Activated CD4-positive, alpha-beta T cell treated with anti-CD3 and anti-CD28 coated beads, Interleukin-2, amount 10 ng/mL, durations not matched to agents 7 days and 5 days (primary cell): ENCODE data around the gene ST6GALNAC3. TPM values are rescaled to one million over a fixed set of nuclear protein-coding genes. Genes with fewer than 3 reads are reported as not detected.

Experiments
- CTCF ChIA-PET: fragments of 350-600 bp; sonication (Branson Sonifier 250); formaldehyde crosslinking; loops from one replicate; lab custom pipeline; 2021; ENCODE audit warnings: antibody characterized with exemption; lab: Charles Lee
- POLR2A ChIA-PET: fragments of 350-600 bp; sonication (Branson Sonifier 250); formaldehyde crosslinking; loops from one replicate; lab custom pipeline; 2021; ENCODE audit warnings: antibody characterized with exemption; lab: Charles Lee
- DNase-seq: peaks from one replicate; pipeline ENCODE4 v3.0.0-alpha.2; 2020
- H3K27ac Mint-ChIP-seq: one replicate; pipeline ENCODE4 v1.8.0; 2021; ENCODE audit warnings: mild to moderate bottlenecking, moderate library complexity, mixed read lengths
- H3K27me3 Mint-ChIP-seq: one replicate; pipeline ENCODE4 v1.8.0; 2021; ENCODE audit warnings: mixed read lengths
- H3K36me3 Mint-ChIP-seq: one replicate; pipeline ENCODE4 v1.8.0; 2021; ENCODE audit warnings: low read depth, mixed read lengths
- H3K4me1 Mint-ChIP-seq: one replicate; pipeline ENCODE4 v1.8.0; 2021; ENCODE audit warnings: mixed read lengths
- H3K4me3 Mint-ChIP-seq: one replicate; pipeline ENCODE4 v1.8.0; 2021; ENCODE audit warnings: mild to moderate bottlenecking, moderate library complexity, mixed read lengths
- H3K9me3 Mint-ChIP-seq: one replicate; pipeline ENCODE4 v1.8.0; 2021; ENCODE audit warnings: mixed read lengths
- total RNA-seq, 2 experiments: library from RNA; stranded (reverse); gene quantifications; one replicate each; pipeline ENCODE4 v1.2.3, GENCODE V29; 2021

The ST6GALNAC3 gene
- total RNA-seq, 2 experiments from 2014 or later: 0.02 to 0.25 TPM

DNA sequence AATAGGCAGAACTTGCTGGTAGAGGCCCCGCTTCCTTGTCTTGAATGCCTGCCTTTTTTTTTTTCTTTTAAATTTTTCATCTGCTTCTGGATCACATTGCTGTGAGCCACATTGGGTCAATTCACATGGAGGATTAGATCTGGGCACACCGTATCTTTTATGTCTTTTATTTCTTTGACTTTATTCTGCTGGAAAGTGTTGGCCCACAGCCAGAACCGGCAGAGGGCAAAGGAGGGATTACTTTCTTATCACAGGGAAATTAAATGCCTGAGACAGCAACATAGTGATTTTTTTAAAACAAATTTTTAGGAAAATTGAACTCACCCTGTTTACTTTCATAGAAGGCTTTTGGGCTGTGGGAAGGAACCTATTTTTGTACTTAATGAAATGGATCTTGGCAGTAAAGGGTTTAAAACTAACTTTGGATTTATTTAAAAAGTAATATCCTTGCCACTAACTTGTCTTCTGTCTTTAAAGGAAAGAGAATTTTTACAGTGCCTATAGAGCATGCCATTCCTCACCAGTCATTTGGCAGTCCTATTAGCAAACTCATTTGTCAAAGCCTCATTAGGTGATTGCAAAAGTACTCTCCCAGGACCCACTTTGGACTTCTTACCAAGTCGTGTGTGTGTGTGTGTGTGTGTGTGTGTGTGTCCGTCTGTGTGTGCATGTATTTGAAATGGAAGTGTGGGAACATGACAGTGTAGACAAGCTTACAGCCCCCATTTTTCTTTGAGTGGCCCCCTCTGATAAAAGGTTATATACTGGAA is 68.4 kb downstream of the ST6GALNAC3 start:
- H3K9me3 Mint-ChIP-seq: no peaks in the 10 kb centered on the region
- H3K27ac Mint-ChIP-seq: no peak overlapping the region
- POLR2A ChIA-PET: no interaction called here
- H3K36me3 Mint-ChIP-seq: no peaks in the 10 kb centered on the region
- H3K4me3 Mint-ChIP-seq: no peak overlapping the region
- peaks cover 9% of the 10 kb centered on the region for H3K27me3 Mint-ChIP-seq
- H3K4me1 Mint-ChIP-seq: no peaks in the 10 kb centered on the region
- CTCF ChIA-PET: no interaction called here
- no peak for DNase-seq

DNA sequence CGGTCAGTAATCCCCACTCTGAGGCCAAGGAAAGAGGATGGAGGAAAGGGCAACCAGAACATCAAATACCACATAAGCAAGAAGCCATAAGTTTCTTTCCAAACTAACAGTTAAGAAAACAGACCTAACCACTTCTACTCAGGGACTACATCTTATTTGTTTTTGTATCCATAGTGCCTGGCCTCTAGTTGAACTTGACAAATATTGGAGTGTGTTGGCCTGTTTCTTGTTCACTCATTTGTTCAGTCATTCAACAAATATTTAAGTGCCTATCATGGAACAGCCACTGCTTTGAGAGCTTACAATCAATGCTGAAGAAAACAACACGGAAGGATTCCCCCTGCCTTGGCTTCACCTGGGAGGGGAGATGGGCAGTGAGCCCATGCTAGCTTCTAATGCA is 69.7 kb downstream of the ST6GALNAC3 start:
- CTCF ChIA-PET: no interaction called here
- Mint-ChIP-seq H3K27ac (no peak overlapping the region), H3K9me3 (no peaks in the 10 kb centered on the region), H3K36me3 (no peaks in the 10 kb centered on the region), H3K4me1 (no peaks in the 10 kb centered on the region), H3K27me3 (peaks cover 14% of the 10 kb centered on the region), H3K4me3 (no peak overlapping the region)
- no peak for DNase-seq
- POLR2A ChIA-PET: no interaction called here

DNA sequence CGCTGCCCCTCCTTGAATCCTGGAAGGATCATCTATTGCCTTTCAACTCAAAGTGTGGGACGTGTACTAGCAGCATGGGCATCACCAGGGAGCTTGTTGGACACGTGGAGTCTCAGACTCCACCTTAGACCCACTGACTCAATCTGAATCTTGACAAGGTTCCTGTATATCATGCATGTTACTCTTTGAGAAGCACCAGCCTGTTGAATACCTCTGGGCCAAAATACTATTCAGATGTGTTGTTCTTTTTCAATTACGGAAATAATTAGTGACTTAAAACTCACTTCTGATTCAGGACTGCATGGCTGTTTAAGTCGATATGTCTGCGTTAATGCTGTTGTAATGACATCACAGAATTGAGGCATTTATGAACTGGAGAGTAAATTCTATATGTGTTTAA is 70.8 kb downstream of the ST6GALNAC3 start:
- ChIA-PET CTCF (no interaction called here), POLR2A (no interaction called here)
- no peak overlapping the region for H3K4me3 Mint-ChIP-seq
- H3K27ac Mint-ChIP-seq: no peak overlapping the region
- no peaks in the 10 kb centered on the region for H3K36me3 Mint-ChIP-seq
- H3K9me3 Mint-ChIP-seq: no peaks in the 10 kb centered on the region
- H3K4me1 Mint-ChIP-seq: no peaks in the 10 kb centered on the region
- no peak for DNase-seq
- H3K27me3 Mint-ChIP-seq: peaks cover 14% of the 10 kb centered on the region

DNA sequence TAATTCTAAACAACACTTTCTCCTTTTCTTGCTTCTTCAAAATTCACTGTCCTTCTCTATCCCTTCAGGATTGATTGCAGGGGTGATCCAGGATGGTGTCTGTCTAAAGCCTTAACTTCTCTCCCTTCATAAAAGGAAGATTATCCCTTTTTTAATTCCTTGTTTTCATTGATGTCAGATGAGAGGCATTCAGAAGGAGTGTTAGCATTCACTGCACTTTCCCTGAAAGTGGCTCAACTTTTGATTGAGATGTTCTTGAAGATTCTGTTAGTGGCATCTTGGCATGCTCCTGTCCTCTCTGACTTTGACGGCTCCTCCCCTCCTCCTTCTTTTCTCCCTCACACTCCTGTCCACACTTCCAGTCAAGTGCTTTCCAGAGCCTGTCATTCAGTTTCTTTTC is 71.6 kb downstream of the ST6GALNAC3 start:
- DNase-seq: no peak
- ChIA-PET POLR2A (no interaction called here), CTCF (no interaction called here)
- Mint-ChIP-seq H3K36me3 (no peaks in the 10 kb centered on the region), H3K27me3 (peaks cover 14% of the 10 kb centered on the region), H3K27ac (no peak overlapping the region), H3K9me3 (no peaks in the 10 kb centered on the region), H3K4me3 (no peak overlapping the region), H3K4me1 (no peaks in the 10 kb centered on the region)

DNA sequence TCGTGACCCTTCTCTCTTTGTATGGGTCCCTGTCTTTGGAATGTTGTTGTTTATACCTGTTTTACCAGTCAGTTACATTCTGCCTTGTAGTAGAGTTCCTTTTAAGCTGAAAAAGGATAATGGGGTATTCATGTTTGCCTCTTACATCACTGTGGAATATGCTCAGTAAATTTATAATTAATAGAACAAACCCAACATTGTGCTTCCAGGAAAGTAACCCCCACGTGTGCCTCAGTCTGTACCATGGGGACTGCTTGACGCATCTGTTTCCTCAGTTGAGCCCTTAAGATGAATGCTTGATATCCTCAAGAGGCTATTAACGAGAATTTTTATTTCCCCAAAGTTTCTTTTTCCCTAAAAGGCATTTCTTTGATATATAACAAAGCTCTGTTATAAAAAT is 73.4 kb downstream of the ST6GALNAC3 start:
- Mint-ChIP-seq H3K36me3 (no peaks in the 10 kb centered on the region), H3K4me1 (no peaks in the 10 kb centered on the region), H3K27ac (no peak overlapping the region), H3K9me3 (no peaks in the 10 kb centered on the region), H3K4me3 (no peak overlapping the region), H3K27me3 (peaks cover 14% of the 10 kb centered on the region)
- DNase-seq: no peak
- POLR2A ChIA-PET: no interaction called here
- CTCF ChIA-PET: no interaction called here

DNA sequence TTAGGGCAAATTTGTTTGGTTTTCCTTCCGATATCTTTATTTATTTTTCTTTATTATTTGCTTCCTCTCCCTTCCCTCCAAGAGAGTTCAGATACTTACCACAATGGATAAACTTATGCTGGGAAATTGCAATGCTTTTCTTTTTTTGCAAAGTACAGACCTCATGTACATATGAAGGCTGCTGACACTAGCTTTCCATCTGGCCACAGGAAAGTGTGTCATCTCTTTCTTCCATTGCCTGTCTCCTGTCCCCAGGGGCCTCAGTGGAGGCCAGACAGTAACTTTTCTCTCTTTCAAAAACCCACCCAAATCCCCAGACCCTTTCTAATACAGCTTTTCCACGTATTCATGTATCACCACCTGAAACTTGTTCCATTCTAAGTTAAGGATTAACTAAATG is 73.9 kb downstream of the ST6GALNAC3 start:
- H3K27me3 Mint-ChIP-seq: peaks cover 14% of the 10 kb centered on the region
- CTCF ChIA-PET: no interaction called here
- no peaks in the 10 kb centered on the region for H3K4me1 Mint-ChIP-seq
- DNase-seq: no peak
- no peak overlapping the region for H3K27ac Mint-ChIP-seq
- POLR2A ChIA-PET: no interaction called here
- H3K36me3 Mint-ChIP-seq: no peaks in the 10 kb centered on the region
- H3K4me3 Mint-ChIP-seq: no peak overlapping the region
- no peaks in the 10 kb centered on the region for H3K9me3 Mint-ChIP-seq

DNA sequence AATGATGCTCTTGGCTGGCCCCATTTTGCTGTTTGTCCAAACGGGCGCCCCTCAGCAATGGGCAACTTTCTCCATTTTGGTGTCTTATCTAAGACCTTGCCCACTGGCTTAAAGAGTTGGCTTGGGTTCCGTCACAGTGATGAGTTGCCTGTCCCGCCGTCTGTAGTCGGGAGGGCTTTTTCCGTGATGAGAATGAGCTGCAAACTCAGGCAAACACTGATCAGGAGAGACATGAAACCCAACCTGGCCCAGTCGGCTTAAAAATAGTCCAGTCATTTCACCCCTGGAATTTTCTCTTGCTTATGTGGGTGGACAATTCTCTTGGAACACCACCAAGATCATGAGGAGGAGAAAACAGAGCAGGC is 79.3 kb downstream of the ST6GALNAC3 start:
- Mint-ChIP-seq H3K27me3 (peaks cover under 1% of the 10 kb centered on the region), H3K36me3 (no peaks in the 10 kb centered on the region), H3K27ac (no peak overlapping the region), H3K4me3 (no peak overlapping the region), H3K4me1 (peaks cover 5% of the 10 kb centered on the region), H3K9me3 (no peaks in the 10 kb centered on the region)
- no peak for DNase-seq
- POLR2A ChIA-PET: interaction anchor here (0.5 kb wide), 1 partner anchor 101 kb away, joined by 3 read pairs; no protein-coding TSS in a partner anchor
- CTCF ChIA-PET: interaction anchor here (1.0 to 1.8 kb wide), 6 partner anchors 9 to 1959 kb away, joined by 3 to 7 read pairs (median 3); no protein-coding TSS in a partner anchor

DNA sequence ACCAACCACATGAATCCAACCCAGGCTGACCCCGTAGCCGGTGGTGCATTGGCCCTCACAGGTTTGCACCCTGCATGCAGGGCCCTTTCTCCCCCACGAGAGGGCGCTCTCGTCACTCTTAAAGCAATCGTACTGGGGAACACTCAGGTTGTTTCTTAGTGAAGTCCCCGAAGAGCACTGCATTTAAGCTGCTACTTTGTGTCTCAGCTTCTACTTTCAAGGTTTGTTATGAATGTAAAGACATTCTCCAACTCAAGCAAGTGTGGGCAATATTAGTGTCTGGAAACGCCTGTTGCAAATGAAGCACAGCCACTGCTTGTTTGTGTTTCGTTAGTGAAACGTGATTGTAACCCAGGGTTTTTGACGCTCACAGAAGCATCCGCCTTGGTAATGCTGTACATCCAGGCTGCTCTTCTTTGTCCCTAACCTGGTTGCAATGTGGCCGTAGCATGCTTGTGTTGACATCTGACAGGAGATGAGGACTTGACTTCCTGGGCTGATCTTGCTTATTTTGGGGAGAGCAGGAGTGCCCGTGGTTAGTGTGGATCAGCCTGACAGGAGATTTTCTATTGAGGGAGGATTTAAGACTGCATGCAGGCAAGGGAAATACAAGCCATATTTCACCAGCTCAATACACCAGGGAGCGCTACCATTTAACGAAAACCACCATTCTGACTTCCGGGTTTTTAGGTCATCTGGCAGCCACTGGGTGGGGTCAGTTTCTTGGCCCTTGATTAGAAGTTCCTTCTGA is 79.8 kb downstream of the ST6GALNAC3 start:
- Mint-ChIP-seq H3K27me3 (no peaks in the 10 kb centered on the region), H3K27ac (peak overlapping the region; percentile 97), H3K36me3 (no peaks in the 10 kb centered on the region), H3K4me1 (peaks cover 5% of the 10 kb centered on the region), H3K4me3 (peak overlapping the region; percentile 73), H3K9me3 (no peaks in the 10 kb centered on the region)
- ChIA-PET CTCF (interaction anchor here (0.8 to 1.8 kb wide), 8 partner anchors 9 to 1959 kb away, joined by 3 to 7 read pairs (median 3); partner anchors contain the start of gene DNAJB4), POLR2A (interaction anchor here (0.5 kb wide), 1 partner anchor 100 kb away, joined by 3 read pairs; no protein-coding TSS in a partner anchor)
- DNase-seq: peak; percentile 86

DNA sequence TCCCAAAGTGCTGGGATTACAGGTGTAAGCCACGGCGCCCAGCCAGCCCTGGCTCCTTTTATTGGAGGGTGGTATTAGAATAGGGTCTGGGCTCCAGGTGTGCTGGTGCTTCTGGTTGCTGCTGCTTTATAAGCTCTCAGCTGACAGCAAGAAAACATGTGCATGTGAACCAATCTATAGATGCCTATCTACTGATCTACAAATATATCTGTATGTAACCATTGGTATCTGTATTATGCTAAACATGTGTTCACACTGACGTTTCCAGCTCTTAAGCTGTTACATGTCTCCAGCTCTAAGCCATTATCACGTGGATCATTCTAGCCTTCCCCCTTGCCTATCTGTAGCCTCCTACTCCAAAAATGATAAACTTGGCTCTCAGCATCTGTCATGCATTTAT is 82.4 kb downstream of the ST6GALNAC3 start:
- DNase-seq: no peak
- CTCF ChIA-PET: no interaction called here
- Mint-ChIP-seq H3K27me3 (no peaks in the 10 kb centered on the region), H3K27ac (no peak overlapping the region), H3K4me1 (peaks cover 5% of the 10 kb centered on the region), H3K4me3 (no peak overlapping the region), H3K9me3 (no peaks in the 10 kb centered on the region), H3K36me3 (no peaks in the 10 kb centered on the region)
- POLR2A ChIA-PET: no interaction called here

DNA sequence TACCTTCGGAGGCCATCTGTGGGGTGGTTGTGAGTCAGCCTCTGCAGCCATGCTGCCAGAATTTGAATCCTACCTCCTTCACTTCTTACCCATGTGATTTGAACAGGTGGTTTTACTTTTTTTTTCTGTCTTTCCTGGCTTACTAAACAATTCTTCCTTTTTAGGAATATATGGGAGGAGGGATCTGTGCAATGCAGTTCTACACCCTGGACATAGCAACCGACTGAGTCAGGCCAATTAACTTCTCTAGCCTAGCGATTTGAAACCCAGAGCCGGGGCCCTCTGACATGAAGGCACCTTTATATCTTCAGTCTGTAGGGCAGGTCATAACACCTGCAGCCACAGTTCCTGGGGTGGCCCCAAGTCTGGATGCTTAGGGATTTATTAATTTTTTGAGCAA is 83.6 kb downstream of the ST6GALNAC3 start:
- Mint-ChIP-seq H3K4me3 (no peak overlapping the region), H3K27me3 (no peaks in the 10 kb centered on the region), H3K4me1 (peaks cover 5% of the 10 kb centered on the region), H3K36me3 (no peaks in the 10 kb centered on the region), H3K9me3 (no peaks in the 10 kb centered on the region), H3K27ac (no peak overlapping the region)
- no peak for DNase-seq
- CTCF ChIA-PET: no interaction called here
- POLR2A ChIA-PET: no interaction called here

DNA sequence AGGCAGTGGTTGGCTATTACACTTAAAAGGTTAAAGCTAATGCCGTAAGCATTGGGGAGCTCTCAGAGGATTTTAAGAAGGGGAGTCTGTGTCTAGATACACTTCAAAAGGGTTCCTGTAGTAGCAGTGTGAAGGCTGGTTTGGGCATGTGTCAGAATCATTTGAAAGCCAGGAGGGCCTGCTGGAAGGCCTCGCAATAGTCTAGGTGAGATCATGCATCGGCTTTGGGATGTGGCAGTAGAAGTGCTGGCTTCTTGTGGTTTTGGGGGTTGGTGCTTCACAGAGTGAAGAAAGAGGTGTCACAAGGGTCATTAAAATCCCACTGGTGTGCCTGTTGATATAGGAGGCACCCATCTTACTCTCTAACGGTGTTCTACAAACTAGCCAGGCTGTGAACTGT is 85.7 kb downstream of the ST6GALNAC3 start:
- CTCF ChIA-PET: no interaction called here
- POLR2A ChIA-PET: no interaction called here
- Mint-ChIP-seq H3K4me3 (no peak overlapping the region), H3K4me1 (peaks cover under 1% of the 10 kb centered on the region), H3K9me3 (no peaks in the 10 kb centered on the region), H3K36me3 (no peaks in the 10 kb centered on the region), H3K27me3 (no peaks in the 10 kb centered on the region), H3K27ac (no peak overlapping the region)
- no peak for DNase-seq

DNA sequence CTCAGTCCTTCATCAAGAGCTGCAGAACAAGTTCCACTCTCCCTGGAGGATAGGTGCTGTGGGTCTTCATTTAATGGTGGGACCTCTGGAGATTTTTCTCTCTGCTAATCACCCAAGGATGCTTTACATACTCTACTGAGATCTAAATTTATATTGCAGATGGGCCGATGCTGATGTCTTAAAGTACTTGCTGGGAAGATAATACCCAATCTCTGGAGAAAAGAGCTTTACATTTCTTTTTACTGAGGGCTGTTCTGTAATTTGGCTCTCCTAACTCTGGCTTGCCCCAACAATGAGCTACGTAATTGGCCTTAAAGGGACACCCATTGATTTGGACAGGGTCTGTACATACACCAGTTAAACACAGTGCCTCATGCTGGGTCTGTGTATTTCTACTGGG is 86.9 kb downstream of the ST6GALNAC3 start:
- Mint-ChIP-seq H3K27ac (no peak overlapping the region), H3K27me3 (no peaks in the 10 kb centered on the region), H3K4me3 (no peak overlapping the region), H3K9me3 (no peaks in the 10 kb centered on the region), H3K36me3 (no peaks in the 10 kb centered on the region), H3K4me1 (no peaks in the 10 kb centered on the region)
- CTCF ChIA-PET: no interaction called here
- POLR2A ChIA-PET: no interaction called here
- no peak for DNase-seq

DNA sequence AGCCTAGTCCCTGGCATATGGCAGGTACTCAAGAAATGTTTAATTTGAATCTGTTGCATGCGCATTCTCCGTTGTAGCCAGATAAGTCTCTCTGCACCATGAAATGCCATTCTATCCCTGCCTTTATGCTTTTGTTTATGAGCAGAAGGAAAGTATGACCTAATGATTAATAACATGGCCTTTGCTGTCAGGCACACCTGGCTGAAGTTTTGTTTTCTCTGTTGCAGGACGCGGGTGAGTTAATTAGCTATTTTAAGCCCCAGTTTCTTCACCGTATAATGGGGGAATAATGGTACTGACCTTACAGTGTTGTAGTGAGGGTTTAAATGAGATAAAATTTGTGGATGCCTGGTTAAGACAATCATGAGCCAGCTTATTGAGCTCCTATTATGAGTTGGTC is 87.7 kb downstream of the ST6GALNAC3 start:
- POLR2A ChIA-PET: no interaction called here
- no peak for DNase-seq
- H3K9me3 Mint-ChIP-seq: peaks cover 2% of the 10 kb centered on the region
- no peak overlapping the region for H3K27ac Mint-ChIP-seq
- H3K36me3 Mint-ChIP-seq: no peaks in the 10 kb centered on the region
- no peak overlapping the region for H3K4me3 Mint-ChIP-seq
- H3K4me1 Mint-ChIP-seq: no peaks in the 10 kb centered on the region
- no peaks in the 10 kb centered on the region for H3K27me3 Mint-ChIP-seq
- CTCF ChIA-PET: interaction anchor here (2.1 kb wide), 1 partner anchor 8 kb away, joined by 7 read pairs; no protein-coding TSS in a partner anchor
